HCT116 (cell line): ENCODE data around the gene GFER.

ENCODE experiments used
- CTCF ChIP-seq, 3 experiments: fragments of 200-600 bp in 1 of 3; sonication (generic) in 1 of 3; IDR thresholded peaks in 2 of 3; conservative IDR thresholded peaks in 1 of 3; 2 replicates each; pipeline ENCODE4 v1.5.1; 2012 to 2017; ENCODE audit warnings: low read depth in 2 of 3, low read length in 2 of 3, antibody characterized with exemption in 1 of 3, borderline replicate concordance in 1 of 3, control low read depth in 1 of 3, mild to moderate bottlenecking in 1 of 3, mixed read lengths in 1 of 3, mixed run types in 1 of 3, moderate library complexity in 1 of 3; ENCODE audit not compliant: insufficient read depth in 1 of 3
- ELF1 ChIP-seq: IDR thresholded peaks from 2 replicates; pipeline ENCODE4 v1.6.1; 2012; ENCODE audit warnings: low read depth, borderline replicate concordance
- EZH2 ChIP-seq: fragments of 200-600 bp; sonication (generic); IDR thresholded peaks from 2 replicates; pipeline ENCODE4 v1.6.1; 2017; ENCODE audit warnings: antibody characterized with exemption, mixed run types
- POLR2A ChIP-seq: IDR thresholded peaks from 2 replicates; pipeline ENCODE4 v1.7.0; 2011; ENCODE audit warnings: borderline replicate concordance; ENCODE audit not compliant: insufficient read depth, insufficient read length; ENCODE audit errors: extremely low read depth
- POLR2AphosphoS5 ChIP-seq: IDR thresholded peaks from 2 replicates; pipeline ENCODE4 v1.6.1; 2011; ENCODE audit warnings: mild to moderate bottlenecking, low read depth, low read length, moderate library complexity
- SIN3A ChIP-seq: IDR thresholded peaks from 2 replicates; pipeline ENCODE4 v1.6.1; 2012; ENCODE audit warnings: low read depth
- SP1 ChIP-seq: IDR thresholded peaks from 2 replicates; pipeline ENCODE4 v1.6.1; 2012; ENCODE audit warnings: low read depth
- SRF ChIP-seq: IDR thresholded peaks from 2 replicates; pipeline ENCODE4 v1.6.1; 2012; ENCODE audit warnings: low read depth
- ZBTB33 ChIP-seq: IDR thresholded peaks from 2 replicates; pipeline ENCODE4 v1.6.1; 2011; ENCODE audit warnings: mild to moderate bottlenecking, low read length, moderate library complexity; ENCODE audit not compliant: insufficient replicate concordance; ENCODE audit errors: extremely low read depth
- TF ChIP-seq, protein P1 (sequence below): IDR thresholded peaks from 2 replicates; pipeline ENCODE4 v1.6.1; 2012
- TF ChIP-seq, protein P2 (sequence below): IDR thresholded peaks from 2 replicates; pipeline ENCODE4 v1.6.1; 2012

DNA sequence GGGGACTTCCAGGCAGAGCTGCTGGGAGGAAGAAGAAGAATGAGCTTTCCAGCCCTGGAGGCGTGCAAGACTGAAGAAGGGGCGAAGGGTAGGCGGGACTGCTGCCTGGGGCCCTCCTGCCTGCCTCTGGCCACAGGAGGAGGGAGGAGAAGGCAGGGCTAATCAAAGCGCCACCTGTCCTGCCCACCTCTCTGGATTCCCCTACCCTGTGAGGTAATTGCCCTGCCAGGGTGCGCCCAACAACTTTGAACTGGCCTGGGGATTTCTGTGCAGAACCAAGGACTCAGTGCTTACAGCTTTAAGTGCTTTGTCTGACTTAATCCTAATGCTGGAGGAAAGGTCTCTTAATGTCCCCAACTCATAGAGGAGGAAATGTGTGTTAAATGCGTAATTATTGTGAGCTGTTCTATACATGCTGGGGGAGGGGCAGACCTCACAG lies 2.6 kb upstream of the GFER start, which contains the start of gene NOXO1:
- TF ChIP-seq CTCF (IDR thresholded peaks at IDR 0.05 in 2 of 3, conservative IDR thresholded peaks at IDR 0.05 in 1 of 3; ENCODE audit: borderline replicate concordance in 1 of 3, insufficient read depth in 1 of 3, low read depth in 2 of 3, low read length in 2 of 3) (no peak), SP1 (no peak), EZH2 (no peak), SIN3A (no peak), POLR2AphosphoS5 (no peak), ELF1 (no peak), SRF (no peak), POLR2A (no peak), ZBTB33 (no peak)
- TF ChIP-seq, protein P1, sequence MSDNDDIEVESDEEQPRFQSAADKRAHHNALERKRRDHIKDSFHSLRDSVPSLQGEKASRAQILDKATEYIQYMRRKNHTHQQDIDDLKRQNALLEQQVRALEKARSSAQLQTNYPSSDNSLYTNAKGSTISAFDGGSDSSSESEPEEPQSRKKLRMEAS: no peak
- TF ChIP-seq, protein P2, sequence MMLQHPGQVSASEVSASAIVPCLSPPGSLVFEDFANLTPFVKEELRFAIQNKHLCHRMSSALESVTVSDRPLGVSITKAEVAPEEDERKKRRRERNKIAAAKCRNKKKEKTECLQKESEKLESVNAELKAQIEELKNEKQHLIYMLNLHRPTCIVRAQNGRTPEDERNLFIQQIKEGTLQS: no peak
